CD4-positive, alpha-beta T cell treated with Interferon gamma for 1 hour (primary cell): ENCODE results near the gene PTPN2.
"Not testable (repeated sequence)": the region's sequence is repeated elsewhere in the genome, so short reads cannot be mapped to it uniquely, and the experiment has no call there.

Experiments used
- DNase-seq: peaks from one replicate; pipeline ENCODE4 v3.0.0-alpha.2; 2020

The PTPN2 gene

GRCh38 chr18:12890964-12891363 is 6.9 kb upstream of the PTPN2 start:
- no peak for DNase-seq

DNA sequence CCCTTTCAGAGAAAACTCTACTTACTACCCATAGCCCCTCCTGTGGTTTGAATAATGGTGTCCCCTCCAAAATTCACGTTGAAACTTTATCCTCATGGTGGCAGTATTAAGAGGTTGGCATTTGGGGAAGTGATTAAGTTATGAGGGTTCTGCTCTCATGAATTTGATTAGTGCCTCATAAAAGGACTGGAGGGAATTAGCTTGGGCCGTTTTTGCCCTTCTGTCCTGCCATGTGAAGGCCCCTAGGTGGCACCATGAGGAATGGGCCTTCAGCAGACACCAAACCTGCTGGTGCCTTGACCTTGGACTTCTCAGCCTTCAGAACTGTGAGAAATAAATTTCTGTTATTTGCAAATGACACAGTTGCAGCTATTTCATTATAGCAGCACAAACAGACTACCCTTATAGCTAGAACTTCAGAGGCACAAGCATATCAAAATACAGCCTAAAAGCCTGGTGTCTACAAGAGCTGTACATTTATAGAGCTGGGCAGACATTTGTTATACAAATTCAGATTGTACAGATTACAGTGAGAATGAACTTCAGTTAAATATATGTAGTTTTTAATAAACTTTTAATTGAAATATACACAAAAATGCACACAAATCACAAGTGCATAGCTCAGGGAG is 2.6 kb upstream of the PTPN2 start:
- DNase-seq = peak; percentile 20

GRCh38 chr18:12885500-12885899 is 1.5 kb upstream of the PTPN2 start:
- DNase-seq = peak; percentile 13

DNA sequence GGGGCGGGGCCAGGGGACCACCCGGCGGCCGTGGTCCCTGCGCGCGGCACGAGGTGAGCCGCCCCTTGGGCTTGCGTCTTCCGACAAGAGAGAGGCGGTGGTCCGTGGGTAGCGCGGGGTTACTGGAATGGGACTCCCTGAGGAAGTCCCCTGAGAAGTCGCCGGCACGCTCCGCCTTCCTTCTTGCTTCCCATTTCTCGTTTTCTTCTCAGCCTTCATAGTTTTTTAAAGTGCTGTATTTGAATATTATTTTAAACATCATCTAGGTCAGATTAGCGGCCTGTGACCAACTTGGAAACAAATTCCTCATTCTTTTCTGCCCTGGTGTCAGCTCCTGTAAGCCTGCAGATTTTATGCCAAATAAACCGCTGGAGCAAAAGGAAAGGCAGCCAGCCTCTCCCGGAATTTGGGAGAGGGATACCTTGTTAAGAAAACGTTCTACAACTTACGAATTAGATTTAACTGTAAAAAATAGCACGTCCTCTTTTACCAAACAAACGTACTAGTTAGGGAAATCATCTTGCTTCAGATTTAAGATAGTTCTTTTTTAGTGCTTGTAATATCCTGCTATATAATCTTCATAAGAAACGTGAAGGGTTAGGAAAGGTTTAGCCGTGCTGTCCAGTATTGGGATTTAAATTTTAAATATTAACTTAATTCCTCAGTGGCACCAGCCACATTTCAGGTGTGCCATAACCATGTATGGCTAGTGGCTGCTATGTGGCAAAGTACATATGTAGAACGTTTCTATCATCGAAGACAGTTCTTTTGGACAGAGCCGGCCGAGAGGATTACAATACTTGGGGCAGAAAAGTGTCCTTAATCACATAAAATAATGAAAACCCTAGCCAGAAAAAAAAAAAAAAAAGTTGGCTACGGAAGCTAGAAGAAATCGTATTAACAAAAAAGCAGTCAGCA is 628 bp upstream of the PTPN2 start:
- no peak for DNase-seq

GRCh38 chr18:12883372-12883683 is 709 bp downstream of the PTPN2 start:
- no peak for DNase-seq

DNA sequence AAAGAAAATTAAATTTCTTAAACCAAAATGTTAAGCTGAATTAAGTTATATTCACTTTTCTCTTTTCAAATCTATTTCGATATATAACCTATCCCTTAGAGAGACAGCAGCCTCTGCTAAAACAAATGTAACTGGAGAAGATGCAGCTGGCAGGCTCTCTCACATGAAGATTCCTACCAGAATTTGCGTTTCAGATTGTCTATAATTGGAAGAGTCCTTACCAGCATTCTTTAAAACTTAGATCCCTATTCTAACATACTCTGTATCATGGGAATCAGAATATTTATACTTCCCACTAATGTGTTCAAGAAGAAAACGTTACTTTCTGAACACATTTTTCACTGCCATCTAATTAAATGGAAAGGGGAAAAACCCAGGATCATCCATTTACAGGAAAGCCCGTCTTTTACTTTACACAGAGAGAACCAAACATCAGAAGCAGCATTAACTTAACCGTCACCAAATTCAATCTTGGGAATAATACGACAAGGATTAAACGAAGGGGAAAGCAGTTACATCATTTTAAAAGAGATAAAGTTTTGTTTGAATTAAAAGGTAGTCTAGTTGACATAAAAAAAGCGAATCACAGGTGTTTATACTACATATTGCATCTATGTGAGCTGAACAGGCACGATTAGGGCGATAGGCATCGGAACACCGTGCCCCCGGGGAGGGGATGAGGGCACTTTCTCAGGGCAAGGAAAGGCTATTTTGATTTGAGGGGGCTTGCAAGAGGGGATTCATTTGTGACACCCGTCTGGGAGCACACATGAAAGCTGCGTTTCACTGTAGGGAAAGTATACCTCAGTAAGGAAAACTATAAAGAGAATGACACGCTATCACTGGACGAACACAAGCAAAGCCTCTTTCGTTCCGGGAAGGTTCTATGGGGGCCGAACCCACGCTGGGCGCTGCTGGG is 1.3 kb downstream of the PTPN2 start:
- DNase-seq = no peak

DNA sequence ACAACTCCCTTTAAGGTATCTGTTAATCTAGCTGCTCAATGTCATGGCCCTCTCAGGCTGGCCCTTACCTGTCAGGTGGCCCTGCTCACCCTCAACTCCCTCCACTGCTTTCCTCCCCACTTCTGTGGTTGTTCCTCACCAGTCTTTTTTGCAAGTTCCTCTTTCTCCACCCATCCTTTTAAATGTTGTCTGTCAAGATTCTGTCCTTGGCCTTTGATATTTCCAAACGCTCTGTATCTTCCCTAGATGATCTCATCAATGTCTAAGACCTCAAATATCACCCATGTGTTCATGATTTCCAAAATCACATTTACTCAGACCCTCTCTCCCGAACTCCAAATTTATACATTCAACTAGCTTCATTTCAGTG is 3.5 kb downstream of the PTPN2 start:
- DNase-seq = no peak

DNA sequence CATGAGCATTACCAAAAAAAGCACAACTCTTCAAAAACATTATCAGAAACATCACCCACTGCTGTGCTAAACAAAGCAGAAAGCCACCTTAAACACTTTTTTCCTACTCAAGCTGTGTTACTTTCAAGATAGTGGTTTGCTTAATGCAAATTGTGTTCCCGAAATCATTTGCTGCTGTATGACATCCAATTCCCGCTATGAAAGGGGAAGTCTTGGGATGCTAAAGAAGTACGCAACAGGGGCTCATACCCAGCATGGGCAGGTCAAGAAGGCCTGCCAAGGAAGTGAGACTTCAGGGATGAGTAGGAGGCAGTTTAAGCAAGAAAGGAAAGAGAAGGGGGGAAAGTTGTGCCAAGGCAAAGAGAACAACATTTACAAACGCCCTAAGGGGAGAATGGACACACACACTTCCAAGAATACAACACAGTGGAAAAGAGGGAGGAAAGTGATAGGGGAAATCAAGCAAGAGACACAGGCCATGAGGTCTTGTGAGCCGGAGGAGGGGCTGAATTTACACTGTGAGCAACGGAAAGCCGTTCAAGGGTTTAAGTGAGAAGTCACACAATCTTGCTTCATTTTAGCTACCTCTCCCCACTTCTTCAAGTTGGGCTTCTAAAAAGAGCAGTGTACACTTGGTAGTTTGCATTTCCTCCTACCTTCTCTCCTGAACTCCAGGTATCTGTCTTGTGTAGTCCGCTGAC is 4.0 kb downstream of the PTPN2 start:
- DNase-seq = peak; percentile 49

DNA sequence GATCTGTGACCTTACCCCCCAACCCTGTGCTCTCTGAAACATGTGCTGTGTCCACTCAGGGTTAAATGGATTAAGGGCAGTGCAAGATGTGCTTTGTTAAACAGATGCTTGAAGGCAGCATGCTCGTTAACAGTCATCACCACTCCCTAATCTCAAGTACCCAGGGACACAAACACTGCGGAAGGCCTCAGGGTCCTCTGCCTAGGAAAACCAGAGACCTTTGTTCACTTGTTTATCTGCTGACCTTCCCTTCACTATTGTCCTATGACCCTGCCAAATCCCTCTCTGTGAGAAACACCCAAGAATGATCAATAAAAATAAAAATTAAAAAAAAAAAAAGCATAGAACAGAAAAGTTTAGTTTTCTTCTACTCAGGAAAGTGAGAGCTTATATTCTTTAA is 9.0 kb downstream of the PTPN2 start:
- not testable (repeated sequence) for DNase-seq

DNA sequence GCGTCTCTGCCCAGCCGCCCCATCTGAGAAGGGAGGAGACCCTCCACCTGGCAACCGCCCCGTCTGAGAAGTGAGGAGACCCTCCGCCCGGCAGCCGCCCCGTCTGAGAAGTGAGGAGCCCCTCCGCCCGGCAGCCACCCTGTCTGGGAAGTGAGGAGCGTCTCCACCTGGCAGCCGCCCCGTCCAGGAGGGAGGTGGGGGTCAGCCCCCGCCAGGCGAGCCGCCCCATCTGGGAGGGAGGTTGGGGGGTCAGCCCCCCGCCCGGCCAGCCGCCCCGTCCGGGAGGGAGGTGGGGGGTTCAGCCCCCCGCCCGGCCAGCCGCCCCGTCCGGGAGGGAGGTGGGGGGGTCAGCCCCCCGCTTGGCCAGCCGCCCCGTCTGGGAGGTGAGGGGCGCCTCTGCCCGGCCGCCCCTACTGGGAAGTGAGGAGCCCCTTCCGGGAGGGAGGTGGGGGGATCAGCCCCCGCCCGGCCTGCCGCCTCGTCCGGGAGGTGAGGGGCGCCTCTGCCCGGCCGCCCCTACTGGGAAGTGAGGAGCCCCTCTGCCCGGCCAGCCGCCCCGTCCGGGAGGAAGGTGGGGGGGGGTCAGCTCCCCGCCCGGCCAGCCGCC is 10.0 kb downstream of the PTPN2 start:
- not testable (repeated sequence) for DNase-seq

GRCh38 chr18:12872408-12872807 is 11.6 kb downstream of the PTPN2 start:
- DNase-seq = no peak

- no peak for DNase-seq
These were observed 15.5 kb downstream of the PTPN2 start for GRCh38 chr18:12868576-12868975.

DNA sequence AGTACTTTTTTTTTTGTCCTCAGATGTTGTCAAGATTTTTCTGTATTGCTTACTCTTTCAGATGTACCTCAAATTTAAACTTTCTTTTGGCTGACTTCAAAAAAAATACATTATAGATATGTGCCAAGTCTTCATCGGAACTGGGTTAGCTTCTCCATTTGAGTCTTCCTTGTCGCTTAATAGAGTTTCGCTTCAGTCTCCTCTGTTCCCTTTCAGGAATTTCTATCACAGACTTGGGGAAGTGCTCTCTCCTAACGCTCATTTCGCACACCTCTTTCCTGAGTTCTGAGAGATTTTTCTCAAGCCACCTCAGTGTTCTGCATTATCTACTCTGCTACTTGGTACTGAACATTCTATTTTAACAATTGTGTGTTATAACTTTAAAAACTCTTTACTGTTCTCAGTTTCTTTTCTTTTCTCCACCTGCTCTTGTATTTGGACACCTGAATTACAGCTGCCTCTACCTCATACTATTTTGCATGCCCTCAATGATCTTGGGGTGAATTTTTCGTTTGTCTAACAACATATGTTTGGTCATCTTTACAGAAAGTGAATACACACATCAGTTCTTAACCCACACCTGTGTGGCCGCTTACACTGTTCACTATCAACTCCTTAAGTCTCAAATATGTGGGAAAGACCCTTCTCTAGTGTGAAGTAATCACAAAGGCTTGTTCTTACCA is 16.5 kb downstream of the PTPN2 start:
- DNase-seq = no peak

GRCh38 chr18:12863687-12864216 is 20.3 kb downstream of the PTPN2 start:
- DNase-seq = no peak

GRCh38 chr18:12862874-12863482 is 21.1 kb downstream of the PTPN2 start:
- no peak for DNase-seq

GRCh38 chr18:12862467-12862866 is 21.6 kb downstream of the PTPN2 start:
- DNase-seq = no peak

DNA sequence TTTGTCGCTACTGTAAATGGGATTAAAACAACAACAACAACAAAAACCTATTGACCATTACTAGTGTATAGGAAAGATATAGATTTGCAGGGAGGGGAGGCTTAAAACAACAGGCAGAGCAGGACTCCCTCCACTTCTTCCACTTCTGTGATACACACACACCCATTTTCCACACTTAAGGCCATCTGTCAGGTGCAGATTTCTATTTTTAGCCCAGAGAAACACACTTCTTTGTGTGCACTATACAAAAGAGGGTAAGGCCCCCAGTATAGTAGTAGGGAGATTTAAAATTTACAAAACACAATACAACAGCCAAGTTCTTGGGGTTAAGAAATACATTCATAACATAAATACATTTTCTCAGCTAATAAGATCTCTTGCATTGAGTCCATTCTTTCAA is 22.4 kb downstream of the PTPN2 start:
- no peak for DNase-seq

- DNase-seq = no peak
These were observed 23.5 kb downstream of the PTPN2 start for GRCh38 chr18:12860530-12860929.

DNA sequence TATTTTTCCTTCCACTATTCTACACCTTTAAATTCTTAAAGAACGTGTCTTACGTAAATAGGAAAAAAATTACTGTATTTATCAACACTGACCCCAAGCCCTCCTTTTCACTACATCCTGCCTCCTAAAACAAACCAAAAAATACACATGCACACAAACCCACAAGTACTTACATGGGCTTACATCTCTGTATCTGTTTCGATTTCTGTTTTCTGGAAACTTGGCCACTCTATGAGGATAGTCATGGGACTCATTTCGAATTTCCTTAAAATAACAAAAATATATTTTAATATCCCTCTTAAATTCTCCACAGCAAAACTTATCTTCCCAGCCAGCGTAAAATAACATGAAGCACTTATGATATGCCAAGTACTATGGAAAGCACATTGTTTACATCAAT is 25.0 kb downstream of the PTPN2 start:
- DNase-seq = no peak

DNA sequence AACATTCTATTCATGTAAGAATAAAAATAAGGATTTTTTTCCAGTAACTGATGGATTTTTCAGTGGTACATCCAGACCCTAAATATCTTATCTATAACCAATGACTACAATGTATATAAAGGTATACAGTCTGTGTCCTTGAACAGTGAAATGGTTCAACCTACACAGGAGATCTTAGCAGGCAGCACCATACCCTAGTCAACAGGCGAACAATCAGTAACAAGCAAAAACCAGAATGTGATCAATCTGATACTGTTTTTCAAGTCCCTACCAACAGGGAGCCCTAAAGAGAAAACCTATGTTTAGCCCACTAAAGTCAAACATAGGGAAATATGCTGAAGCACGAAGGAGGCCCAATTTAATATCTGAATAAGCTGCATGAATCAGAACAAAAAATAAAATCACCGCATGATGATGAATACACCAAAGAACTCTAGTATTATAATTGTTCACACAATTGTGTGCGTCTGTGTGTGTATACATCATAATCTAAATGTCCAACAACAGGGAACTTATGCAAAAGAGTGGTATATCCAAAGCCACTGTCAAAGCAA is 26.0 kb downstream of the PTPN2 start:
- DNase-seq = no peak
